NB4 (cell line): ENCODE measurements around the gene PSG1.
A peak's percentile ranks its signal among the peaks of the same experiment; 100 is the strongest.
"Not testable (repeated sequence)": the region's sequence is repeated elsewhere in the genome, so short reads cannot be mapped to it uniquely, and the experiment has no call there.

Experiments used
- DNase-seq: peaks from one replicate; pipeline ENCODE4 v3.0.0; 2010; ENCODE audit warnings: low read depth
- H3K4me3 ChIP-seq: one replicate; pipeline ENCODE4 v1.5.1; 2011; ENCODE audit warnings: mild to moderate bottlenecking, low read depth, low read length, moderate library complexity
- MAX ChIP-seq: IDR thresholded peaks from 2 replicates; pipeline ENCODE4 v1.6.1; 2011; ENCODE audit warnings: low read depth, low read length
- MYC ChIP-seq: IDR thresholded peaks from 2 replicates; pipeline ENCODE4 v1.6.1; 2011; ENCODE audit warnings: low read depth, low read length
- POLR2A ChIP-seq: IDR thresholded peaks from 2 replicates; pipeline ENCODE4 v1.6.1; 2011; ENCODE audit warnings: mild to moderate bottlenecking; ENCODE audit not compliant: insufficient read length; ENCODE audit errors: extremely low read depth
- TF ChIP-seq, protein P1 (sequence below): IDR thresholded peaks from one replicate; pipeline ENCODE4 v1.5.1; 2012; ENCODE audit warnings: low read depth, low read length

PSG1 gene

GRCh38 chr19:42879613-42880012, at the start of gene PSG1:
PSG1 (minus strand) TSS chr19:42879713; CDS start chr19:42879581, 132 bp downstream.
- no peak for DNase-seq
- no peak within 1 kb of the TSS for H3K4me3 ChIP-seq
- no peak for TF ChIP-seq MYC
- no peak for TF ChIP-seq MAX
- TF ChIP-seq, protein P1, sequence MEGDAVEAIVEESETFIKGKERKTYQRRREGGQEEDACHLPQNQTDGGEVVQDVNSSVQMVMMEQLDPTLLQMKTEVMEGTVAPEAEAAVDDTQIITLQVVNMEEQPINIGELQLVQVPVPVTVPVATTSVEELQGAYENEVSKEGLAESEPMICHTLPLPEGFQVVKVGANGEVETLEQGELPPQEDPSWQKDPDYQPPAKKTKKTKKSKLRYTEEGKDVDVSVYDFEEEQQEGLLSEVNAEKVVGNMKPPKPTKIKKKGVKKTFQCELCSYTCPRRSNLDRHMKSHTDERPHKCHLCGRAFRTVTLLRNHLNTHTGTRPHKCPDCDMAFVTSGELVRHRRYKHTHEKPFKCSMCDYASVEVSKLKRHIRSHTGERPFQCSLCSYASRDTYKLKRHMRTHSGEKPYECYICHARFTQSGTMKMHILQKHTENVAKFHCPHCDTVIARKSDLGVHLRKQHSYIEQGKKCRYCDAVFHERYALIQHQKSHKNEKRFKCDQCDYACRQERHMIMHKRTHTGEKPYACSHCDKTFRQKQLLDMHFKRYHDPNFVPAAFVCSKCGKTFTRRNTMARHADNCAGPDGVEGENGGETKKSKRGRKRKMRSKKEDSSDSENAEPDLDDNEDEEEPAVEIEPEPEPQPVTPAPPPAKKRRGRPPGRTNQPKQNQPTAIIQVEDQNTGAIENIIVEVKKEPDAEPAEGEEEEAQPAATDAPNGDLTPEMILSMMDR = no peak
- no peak for TF ChIP-seq POLR2A

DNA sequence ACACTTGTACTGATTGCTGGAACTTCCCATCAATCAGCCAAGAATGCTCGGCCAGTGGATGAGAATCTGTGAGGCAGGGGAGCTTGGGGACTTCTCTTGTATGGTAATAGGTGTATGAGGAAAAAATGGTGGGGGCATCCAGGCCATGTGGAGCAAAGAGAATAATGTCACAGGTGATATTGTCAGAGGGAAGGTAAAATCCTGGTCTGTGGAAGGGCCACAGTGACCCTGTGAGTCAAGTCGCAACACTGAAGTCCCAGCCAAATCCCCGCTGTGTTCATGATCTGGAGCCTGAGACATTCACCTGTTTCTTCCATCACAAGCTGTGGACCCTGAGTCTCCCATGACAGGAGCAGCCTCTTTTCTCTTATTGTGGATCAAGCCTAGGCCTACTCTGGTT, 49.4 kb upstream of the PSG1 start:
- DNase-seq = no peak
- TF ChIP-seq MYC = no peak
- no peak overlapping the region for H3K4me3 ChIP-seq

GRCh38 chr19:42926781-42927180, 47.3 kb upstream of the PSG1 start:
- no peak overlapping the region for H3K4me3 ChIP-seq
- TF ChIP-seq, protein P1 = no peak
- TF ChIP-seq POLR2A = no peak
- TF ChIP-seq MYC = no peak
- TF ChIP-seq MAX = no peak
- DNase-seq = no peak

DNA sequence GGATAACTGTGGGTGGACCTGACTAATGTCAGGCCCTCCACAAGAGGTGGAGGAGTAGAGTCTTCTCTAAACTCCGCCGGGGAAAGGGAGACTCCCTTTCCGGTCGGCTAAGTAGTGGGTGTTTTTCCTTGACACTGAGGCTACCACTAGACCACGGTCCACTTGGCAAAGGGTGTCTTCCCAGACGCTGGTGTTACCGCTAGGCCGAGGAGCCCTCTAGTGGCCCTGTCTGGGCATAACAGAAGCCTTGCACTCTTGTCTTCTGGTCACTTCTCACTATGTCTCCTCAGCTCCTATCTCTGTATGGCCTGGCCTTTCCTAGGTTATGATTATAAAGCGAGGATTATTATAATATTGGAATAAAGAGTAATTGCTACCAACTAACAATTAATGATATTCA, 43.6 kb upstream of the PSG1 start:
- TF ChIP-seq, protein P1 = peak; percentile 59
- H3K4me3 ChIP-seq = not testable (repeated sequence)
- peak; percentile 21 for DNase-seq

- not testable (repeated sequence) for DNase-seq, H3K4me3 ChIP-seq
Observed at GRCh38 chr19:42920971-42921370, 41.5 kb upstream of the PSG1 start.

DNA sequence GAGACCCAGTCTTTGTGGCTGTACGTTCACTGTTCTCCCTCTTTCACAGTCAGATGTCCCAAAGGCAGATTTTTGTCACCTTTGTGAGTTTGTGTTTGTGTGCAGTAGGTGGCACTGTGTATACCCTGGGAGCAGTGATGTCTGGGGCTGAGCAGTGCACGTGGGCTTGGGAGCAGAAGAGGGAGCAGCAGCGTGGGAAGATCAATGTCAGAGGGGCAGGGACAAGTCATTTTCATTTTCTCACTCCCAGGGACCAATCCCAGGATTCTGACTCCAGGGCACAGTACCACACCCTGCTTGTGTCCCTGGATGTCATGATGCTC, 40.2 kb upstream of the PSG1 start:
- no peak for DNase-seq
- no peak overlapping the region for H3K4me3 ChIP-seq
- TF ChIP-seq MYC = no peak

DNA sequence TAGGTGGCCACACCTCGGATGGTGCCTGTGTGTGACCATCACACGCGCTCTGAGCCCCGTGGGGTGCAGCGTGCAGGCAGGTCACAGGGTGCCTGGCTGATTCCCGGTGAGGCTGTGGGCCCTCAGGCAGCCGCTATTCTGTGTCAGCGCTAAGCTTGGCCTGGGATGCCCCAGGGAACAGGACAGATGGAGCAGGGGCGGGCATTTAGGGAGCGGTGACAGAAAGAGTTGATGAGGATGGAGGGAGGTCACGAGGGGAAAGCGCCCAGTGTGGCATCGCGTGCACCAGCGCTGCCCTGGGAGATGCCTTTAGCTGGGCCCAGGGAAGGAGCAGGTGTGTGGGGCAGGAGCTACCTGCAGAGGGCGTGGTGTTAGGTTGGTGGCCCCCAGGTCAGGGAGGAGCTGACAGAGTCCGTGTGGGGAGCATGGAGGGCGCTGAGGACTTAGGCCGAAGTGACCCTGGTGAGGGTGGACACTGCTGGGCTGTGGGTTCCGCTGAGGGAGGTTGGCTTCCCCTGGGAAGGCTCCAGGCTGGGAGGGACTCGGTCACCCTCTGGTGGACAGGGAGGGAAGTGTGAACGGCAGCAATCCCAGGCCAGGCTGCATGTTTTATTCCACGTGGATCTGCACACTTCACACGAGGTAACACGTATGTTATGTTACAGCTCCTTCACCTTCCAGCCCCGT, 39.7 kb upstream of the PSG1 start:
- TF ChIP-seq, protein P1 = peak; percentile 41
- not testable (repeated sequence) for H3K4me3 ChIP-seq, DNase-seq

DNA sequence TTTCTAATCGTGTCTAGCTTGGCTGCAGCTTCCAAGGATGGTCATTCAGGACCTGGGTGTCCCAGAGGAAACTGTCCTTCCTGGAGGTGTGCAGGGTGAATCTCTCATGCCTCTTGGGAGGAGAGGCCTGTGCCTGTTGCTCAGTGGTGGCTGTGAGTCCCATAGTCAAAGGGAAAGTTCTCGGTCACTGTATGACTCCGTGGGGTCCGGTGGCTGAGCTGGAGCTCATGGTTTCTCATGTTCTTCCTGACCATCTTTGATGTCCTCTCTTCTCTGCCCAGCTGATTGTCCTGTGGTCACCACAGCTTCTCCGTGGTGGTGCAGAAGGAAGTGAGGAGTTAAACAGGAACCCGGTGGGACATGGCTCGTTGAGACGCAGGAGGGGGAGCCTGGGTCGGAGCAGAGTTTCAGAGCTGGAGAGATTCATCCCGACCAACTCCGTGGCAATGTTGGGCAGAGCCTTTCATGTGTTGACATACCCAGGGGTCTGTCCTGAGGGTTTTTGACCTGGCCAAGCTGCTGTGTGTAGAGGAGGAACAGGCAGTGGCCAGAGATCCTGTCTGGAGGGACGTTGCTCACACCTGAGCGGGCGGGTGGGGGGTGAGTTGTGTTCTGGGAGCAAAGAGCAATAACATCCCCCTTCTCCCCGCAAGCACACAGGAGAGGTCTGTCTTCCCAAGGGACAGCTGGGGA, 39.0 kb upstream of the PSG1 start:
- H3K4me3 ChIP-seq, DNase-seq: not testable (repeated sequence)

GRCh38 chr19:42917634-42918033, 38.1 kb upstream of the PSG1 start, which contains the start of gene PSG6:
PSG6 (minus strand) TSS chr19:42917894; CDS start chr19:42917792, 102 bp downstream.
- DNase-seq, H3K4me3 ChIP-seq: not testable (repeated sequence)

DNA sequence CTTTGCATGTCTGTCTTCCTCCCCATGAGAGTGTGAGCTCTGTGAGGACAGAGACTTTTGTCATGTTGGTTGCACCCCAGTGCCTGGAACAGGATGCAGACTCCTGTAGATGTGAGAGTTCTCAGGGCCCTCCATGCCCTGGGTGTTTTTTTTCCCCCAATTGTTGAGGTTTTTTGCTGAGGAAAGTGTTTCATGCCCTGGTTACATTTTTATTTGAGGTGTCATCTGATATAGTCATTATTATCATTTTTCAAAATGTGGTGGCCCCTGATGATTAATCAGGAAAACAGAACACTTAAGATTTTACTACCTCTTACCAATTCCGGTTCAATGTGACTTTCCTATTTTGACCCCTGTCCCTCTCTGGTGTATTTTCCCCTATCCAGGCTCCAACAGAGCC, 37.4 kb upstream of the PSG1 start:
- not testable (repeated sequence) for DNase-seq, H3K4me3 ChIP-seq

DNA sequence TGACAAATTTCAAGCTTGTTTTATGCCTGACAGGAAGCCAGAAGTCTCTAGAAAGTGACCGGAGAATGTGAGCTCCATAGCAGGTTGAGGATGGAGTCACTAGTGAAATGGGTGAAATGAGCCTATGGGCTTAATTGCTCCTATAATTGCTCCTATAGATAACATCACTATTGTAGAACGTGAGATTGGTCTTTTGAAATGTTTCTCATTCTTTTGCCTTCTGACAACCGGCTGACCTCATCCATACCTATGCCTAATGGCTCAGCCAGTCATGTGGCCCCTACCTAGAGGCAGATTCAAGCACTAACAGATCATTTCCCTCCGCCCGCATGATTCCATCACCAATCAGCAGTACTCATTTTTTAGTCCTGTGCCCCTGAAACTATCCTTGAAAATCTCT, 34.0 kb upstream of the PSG1 start:
- DNase-seq, H3K4me3 ChIP-seq: not testable (repeated sequence)

- not testable (repeated sequence) for H3K4me3 ChIP-seq, DNase-seq
Observed at GRCh38 chr19:42912941-42913340, 33.4 kb upstream of the PSG1 start.

- not testable (repeated sequence) for DNase-seq, H3K4me3 ChIP-seq
Observed at GRCh38 chr19:42911731-42912130, 32.2 kb upstream of the PSG1 start.
